ENCODE results near the gene CCDC13.

The CCDC13 gene

GRCh38 chr3:42796332-42796885, 23.4 kb upstream of the CCDC13 start:
- DNase-seq (ENCODE audit: low read depth in 2 of 2): no peak

GRCh38 chr3:42795621-42796181, 22.6 kb upstream of the CCDC13 start:
- DNase-seq (ENCODE audit: low read depth in 2 of 2): no peak

GRCh38 chr3:42790714-42791229, 17.7 kb upstream of the CCDC13 start:
- DNase-seq (ENCODE audit: low read depth in 2 of 2): no peak

GRCh38 chr3:42786631-42787030, 13.6 kb upstream of the CCDC13 start:
- no peak for DNase-seq (ENCODE audit: low read depth in 2 of 2)

- DNase-seq (ENCODE audit: low read depth in 2 of 2): no peak
Measured at GRCh38 chr3:42786212-42786611, 13.2 kb upstream of the CCDC13 start.

- DNase-seq (ENCODE audit: low read depth in 2 of 2): no peak
Measured at GRCh38 chr3:42780892-42781700, 8.0 kb upstream of the CCDC13 start.

GRCh38 chr3:42780398-42780797, 7.3 kb upstream of the CCDC13 start:
- no peak for DNase-seq (ENCODE audit: low read depth in 2 of 2)

- no peak for DNase-seq (ENCODE audit: low read depth in 2 of 2)
Measured at GRCh38 chr3:42778644-42779043, 5.6 kb upstream of the CCDC13 start.

GRCh38 chr3:42773409-42773751, 327 bp upstream of the CCDC13 start:
- DNase-seq (ENCODE audit: low read depth in 2 of 2): no peak

- no peak for DNase-seq (ENCODE audit: low read depth in 2 of 2)
Measured at GRCh38 chr3:42771271-42771670, 1.8 kb downstream of the CCDC13 start.

GRCh38 chr3:42769477-42770131, 3.4 kb downstream of the CCDC13 start:
- no peak for DNase-seq (ENCODE audit: low read depth in 2 of 2)

- no peak for DNase-seq (ENCODE audit: low read depth in 2 of 2)
Measured at GRCh38 chr3:42764561-42765295, 8.3 kb downstream of the CCDC13 start.

GRCh38 chr3:42764115-42764514, 8.9 kb downstream of the CCDC13 start:
- no peak for DNase-seq (ENCODE audit: low read depth in 2 of 2)

- DNase-seq (ENCODE audit: low read depth in 2 of 2): no peak
Measured at GRCh38 chr3:42763021-42763420, 10.0 kb downstream of the CCDC13 start.

- no peak for DNase-seq (ENCODE audit: low read depth in 2 of 2)
Measured at GRCh38 chr3:42762046-42762724, 10.9 kb downstream of the CCDC13 start.

GRCh38 chr3:42758126-42758525, 14.9 kb downstream of the CCDC13 start:
- no peak for DNase-seq (ENCODE audit: low read depth in 2 of 2)

GRCh38 chr3:42756681-42757213, 16.3 kb downstream of the CCDC13 start:
- DNase-seq (ENCODE audit: low read depth in 2 of 2): no peak

- DNase-seq (ENCODE audit: low read depth in 2 of 2): no peak
Measured at GRCh38 chr3:42755681-42756578, 17.1 kb downstream of the CCDC13 start.

GRCh38 chr3:42753757-42754156, 19.3 kb downstream of the CCDC13 start:
- DNase-seq (ENCODE audit: low read depth in 2 of 2): no peak

GRCh38 chr3:42752961-42753360, 20.1 kb downstream of the CCDC13 start:
- DNase-seq (ENCODE audit: low read depth in 2 of 2): no peak
